HG02885 (cell line): ENCODE results near the gene NALCN.

Source experiments
- ATAC-seq: cut with Tn5 transposase; IDR thresholded peaks from one replicate; pipeline ENCODE4 v1.9.1; 2021; ENCODE audit warnings: mild to moderate bottlenecking; ENCODE audit not compliant: unreplicated experiment, poor library complexity

NALCN gene

GRCh38 chr13:101217086-101217485, 199.2 kb downstream of the NALCN start:
- ATAC-seq, result no peak

GRCh38 chr13:101211261-101211660, 205.0 kb downstream of the NALCN start:
- ATAC-seq, result no peak

- ATAC-seq, result no peak
These were observed 205.5 kb downstream of the NALCN start for GRCh38 chr13:101210774-101211173.

GRCh38 chr13:101209206-101209893, 207.0 kb downstream of the NALCN start:
- ATAC-seq, result no peak

- ATAC-seq, result no peak
These were observed 210.9 kb downstream of the NALCN start for GRCh38 chr13:101205408-101205807.

- no peak for ATAC-seq
These were observed 211.9 kb downstream of the NALCN start for GRCh38 chr13:101204270-101205020.

GRCh38 chr13:101202590-101202989, 213.7 kb downstream of the NALCN start:
- no peak for ATAC-seq

- no peak for ATAC-seq
These were observed 225.3 kb downstream of the NALCN start for GRCh38 chr13:101190976-101191375.

- ATAC-seq, result no peak
These were observed 226.0 kb downstream of the NALCN start for GRCh38 chr13:101190337-101190736.

GRCh38 chr13:101185606-101186005, 230.7 kb downstream of the NALCN start:
- ATAC-seq, result no peak

GRCh38 chr13:101181076-101181685, 235.1 kb downstream of the NALCN start:
- no peak for ATAC-seq

- ATAC-seq, result no peak
These were observed 237.3 kb downstream of the NALCN start for GRCh38 chr13:101179021-101179420.

GRCh38 chr13:101178406-101178805, 237.9 kb downstream of the NALCN start:
- no peak for ATAC-seq

GRCh38 chr13:101170306-101170705, 246.0 kb downstream of the NALCN start:
- no peak for ATAC-seq

- ATAC-seq, result no peak
These were observed 259.0 kb downstream of the NALCN start for GRCh38 chr13:101157261-101157660.

GRCh38 chr13:101155920-101156319, 260.4 kb downstream of the NALCN start:
- no peak for ATAC-seq

- ATAC-seq, result no peak
These were observed 264.1 kb downstream of the NALCN start for GRCh38 chr13:101152184-101152583.

- ATAC-seq, result no peak
These were observed 265.3 kb downstream of the NALCN start for GRCh38 chr13:101150998-101151397.

GRCh38 chr13:101149735-101150384, 266.4 kb downstream of the NALCN start:
- ATAC-seq, result no peak

GRCh38 chr13:101146101-101146898, 270.0 kb downstream of the NALCN start:
- ATAC-seq, result no peak
